ENCODE results near the gene MRAS. TPM values are rescaled to one million over a fixed set of nuclear protein-coding genes. Genes with fewer than 3 reads are reported as not detected.

The MRAS gene
- total RNA-seq, 2 experiments from 2014 or later, result 0.07 TPM; not detected in 1

GRCh38 chr3:138308783-138309182, 39.6 kb upstream of the MRAS start:
- peaks cover 17% of the 10 kb centered on the region for H3K36me3 Mint-ChIP-seq (ENCODE audit: low read depth)
- ATAC-seq, result no peak
- TF ChIP-seq CTCF (IDR thresholded peaks at IDR 0.05), result no peak
- H3K4me3 Mint-ChIP-seq, result no peak overlapping the region
- intact Hi-C loops (cut with micrococcal nuclease), result no loop called here
- ChIA-PET POLR2A (no interaction called here), CTCF (no interaction called here)
- peaks cover 21% of the 10 kb centered on the region for H3K9me3 Mint-ChIP-seq
- H3K4me1 Mint-ChIP-seq (ENCODE audit: low read depth), result peaks cover 3% of the 10 kb centered on the region
- DNase-seq, result no peak
- H3K27me3 Mint-ChIP-seq, result no peaks in the 10 kb centered on the region
- H3K27ac Mint-ChIP-seq, result no peak overlapping the region

GRCh38 chr3:138310494-138310893, 37.9 kb upstream of the MRAS start:
- H3K27me3 Mint-ChIP-seq, result no peaks in the 10 kb centered on the region
- no peak for TF ChIP-seq CTCF (IDR thresholded peaks at IDR 0.05)
- H3K9me3 Mint-ChIP-seq, result peaks cover 21% of the 10 kb centered on the region
- peaks cover 3% of the 10 kb centered on the region for H3K4me1 Mint-ChIP-seq (ENCODE audit: low read depth)
- POLR2A ChIA-PET, result no interaction called here
- H3K27ac Mint-ChIP-seq, result no peak overlapping the region
- intact Hi-C loops (cut with micrococcal nuclease), result no loop called here
- CTCF ChIA-PET, result no interaction called here
- DNase-seq, result no peak
- H3K36me3 Mint-ChIP-seq (ENCODE audit: low read depth), result peaks cover 17% of the 10 kb centered on the region
- no peak for ATAC-seq
- H3K4me3 Mint-ChIP-seq, result no peak overlapping the region

GRCh38 chr3:138314751-138315150, 33.6 kb upstream of the MRAS start:
- POLR2A ChIA-PET, result interaction anchor here (0.6 kb wide), 1 partner anchor 15 kb away, joined by 3 read pairs; no protein-coding TSS in a partner anchor
- Mint-ChIP-seq H3K9me3 (peaks cover 9% of the 10 kb centered on the region), H3K4me1 (ENCODE audit: low read depth) (peaks cover 3% of the 10 kb centered on the region), H3K36me3 (ENCODE audit: low read depth) (peaks cover 6% of the 10 kb centered on the region), H3K27me3 (no peaks in the 10 kb centered on the region), H3K27ac (no peak overlapping the region), H3K4me3 (no peak overlapping the region)
- intact Hi-C loops (cut with micrococcal nuclease), result no loop called here
- no peak for DNase-seq
- TF ChIP-seq CTCF (IDR thresholded peaks at IDR 0.05), result no peak
- ATAC-seq, result no peak
- CTCF ChIA-PET, result interaction anchor here (1.0 to 1.2 kb wide), 2 partner anchors 14 to 17 kb away, joined by 3 to 4 read pairs; no protein-coding TSS in a partner anchor

GRCh38 chr3:138317687-138318086, 30.7 kb upstream of the MRAS start:
- ChIA-PET POLR2A (no interaction called here), CTCF (interaction anchor here (1.5 kb wide), 1 partner anchor 100 kb away, joined by 4 read pairs; no protein-coding TSS in a partner anchor)
- no peak for DNase-seq
- no peak for ATAC-seq
- no peak for TF ChIP-seq CTCF (IDR thresholded peaks at IDR 0.05)
- Mint-ChIP-seq H3K36me3 (ENCODE audit: low read depth) (no peaks in the 10 kb centered on the region), H3K27me3 (no peaks in the 10 kb centered on the region), H3K9me3 (no peaks in the 10 kb centered on the region), H3K4me3 (no peak overlapping the region), H3K4me1 (ENCODE audit: low read depth) (peaks cover 5% of the 10 kb centered on the region), H3K27ac (no peak overlapping the region)
- intact Hi-C loops (cut with micrococcal nuclease), result no loop called here

- ATAC-seq (no peak), DNase-seq (no peak)
- intact Hi-C loops (cut with micrococcal nuclease), result no loop called here
- CTCF ChIA-PET, result interaction anchor here (1.3 kb wide), 1 partner anchor 105 kb away, joined by 3 read pairs; no protein-coding TSS in a partner anchor
- no peak overlapping the region for H3K27ac Mint-ChIP-seq
- no peaks in the 10 kb centered on the region for H3K27me3 Mint-ChIP-seq
- TF ChIP-seq CTCF (IDR thresholded peaks at IDR 0.05), result no peak
- POLR2A ChIA-PET, result no interaction called here
- no peaks in the 10 kb centered on the region for H3K9me3 Mint-ChIP-seq
- H3K4me3 Mint-ChIP-seq, result no peak overlapping the region
- no peaks in the 10 kb centered on the region for H3K36me3 Mint-ChIP-seq (ENCODE audit: low read depth)
- peaks cover 25% of the 10 kb centered on the region for H3K4me1 Mint-ChIP-seq (ENCODE audit: low read depth)
Measured at GRCh38 chr3:138323971-138324370, 24.4 kb upstream of the MRAS start.
